Renal cortex interstitium (tissue), 11 donors: ENCODE measurements around the gene POLR1E. TPM values are rescaled to one million over a fixed set of nuclear protein-coding genes. Genes with fewer than 3 reads are reported as not detected.

ENCODE experiments used
- DNase-seq, 11 donors: peaks; one replicate each; pipeline ENCODE4 v3.0.0-alpha.2; 2013; ENCODE audit warnings: low read depth in 9 of 11, low spot score in 4 of 11; ENCODE audit errors: extremely low read depth in 1 of 11
- polyA plus RNA-seq, 3 donors: library from polyadenylated mRNA; unstranded; fragments of 120-200 nt; gene quantifications; one replicate each; pipeline ENCODE4 v1.2.1, GENCODE V29; 2013; ENCODE audit not compliant: insufficient read length in 3 of 3

Gene POLR1E
- polyA plus RNA-seq, 3 donors = 23.3 to 26.8 (median 25.9) TPM

GRCh38 chr9:37517923-37518322 is 32.2 kb downstream of the POLR1E start:
- DNase-seq = no peak

- no peak for DNase-seq
These were observed 34.9 kb downstream of the POLR1E start for GRCh38 chr9:37520641-37521040.

GRCh38 chr9:37521111-37521510 is 35.4 kb downstream of the POLR1E start:
- DNase-seq = no peak

- no peak for DNase-seq
These were observed 37.2 kb downstream of the POLR1E start for GRCh38 chr9:37522971-37523370.

- DNase-seq = no peak
These were observed 38.2 kb downstream of the POLR1E start for GRCh38 chr9:37523916-37524315.

GRCh38 chr9:37528652-37529471 is 43.1 kb downstream of the POLR1E start:
- peak; percentile 15 to 76 (median 47) for DNase-seq

- no peak for DNase-seq
These were observed 46.0 kb downstream of the POLR1E start for GRCh38 chr9:37531699-37532098.

- DNase-seq = no peak
These were observed 48.7 kb downstream of the POLR1E start for GRCh38 chr9:37534412-37534811.

GRCh38 chr9:37534901-37535300 is 49.2 kb downstream of the POLR1E start:
- DNase-seq = no peak

- DNase-seq = no peak
These were observed 52.4 kb downstream of the POLR1E start for GRCh38 chr9:37538099-37538498.

GRCh38 chr9:37539634-37540033 is 53.9 kb downstream of the POLR1E start:
- DNase-seq = no peak

GRCh38 chr9:37540634-37541033 is 54.9 kb downstream of the POLR1E start:
- DNase-seq = peak in 3 of 11 donors; percentile 2 to 18 (median 12)

GRCh38 chr9:37541465-37541864 is 55.7 kb downstream of the POLR1E start:
- DNase-seq = no peak

- no peak for DNase-seq
These were observed 56.7 kb downstream of the POLR1E start for GRCh38 chr9:37542488-37542887.

- DNase-seq = no peak
These were observed 57.1 kb downstream of the POLR1E start for GRCh38 chr9:37542895-37543294.

- no peak for DNase-seq
These were observed 57.7 kb downstream of the POLR1E start for GRCh38 chr9:37543468-37543867.

GRCh38 chr9:37547328-37547878 is 61.7 kb downstream of the POLR1E start:
- DNase-seq = no peak

- DNase-seq = no peak
These were observed 63.8 kb downstream of the POLR1E start for GRCh38 chr9:37549527-37549926.

- DNase-seq = no peak
These were observed 65.0 kb downstream of the POLR1E start for GRCh38 chr9:37550781-37551180.

GRCh38 chr9:37551468-37551867 is 65.7 kb downstream of the POLR1E start:
- DNase-seq = no peak

GRCh38 chr9:37551888-37552287 is 66.1 kb downstream of the POLR1E start:
- no peak for DNase-seq
